GM18505 (cell line): ENCODE measurements around the gene TMEM178A.

Source experiments
- ATAC-seq: cut with Tn5 transposase; IDR thresholded peaks from one replicate; pipeline ENCODE4 v1.9.1; 2021; ENCODE audit not compliant: unreplicated experiment
- POLR2A ChIP-seq: IDR thresholded peaks from 4 replicates; pipeline ENCODE4 v1.6.1; 2011; ENCODE audit warnings: borderline replicate concordance; ENCODE audit not compliant: insufficient read depth, insufficient read length; ENCODE audit errors: extremely low read depth

The TMEM178A gene

GRCh38 chr2:39696101-39696553 is 30.4 kb downstream of the TMEM178A start:
- TF ChIP-seq POLR2A, result no peak
- ATAC-seq, result no peak

- no peak for ATAC-seq
- TF ChIP-seq POLR2A, result no peak
Measured at GRCh38 chr2:39696838-39697237, 31.1 kb downstream of the TMEM178A start.

GRCh38 chr2:39697454-39697853 is 31.7 kb downstream of the TMEM178A start:
- ATAC-seq, result no peak

GRCh38 chr2:39701137-39701536 is 35.4 kb downstream of the TMEM178A start:
- no peak for ATAC-seq
- TF ChIP-seq POLR2A, result no peak

More at GRCh38 chr2:39697454-39697853, 31.7 kb downstream of the TMEM178A start:
- no peak for TF ChIP-seq POLR2A

- no peak for TF ChIP-seq POLR2A
- ATAC-seq, result no peak
Measured at GRCh38 chr2:39703181-39703872, 37.6 kb downstream of the TMEM178A start.

- ATAC-seq, result no peak
Measured at GRCh38 chr2:39704540-39704939, 38.8 kb downstream of the TMEM178A start.

GRCh38 chr2:39705638-39706037 is 39.9 kb downstream of the TMEM178A start:
- no peak for ATAC-seq
- no peak for TF ChIP-seq POLR2A

More at GRCh38 chr2:39704540-39704939, 38.8 kb downstream of the TMEM178A start:
- no peak for TF ChIP-seq POLR2A

GRCh38 chr2:39706312-39706711 is 40.6 kb downstream of the TMEM178A start:
- no peak for TF ChIP-seq POLR2A
- ATAC-seq, result no peak

GRCh38 chr2:39706945-39707344 is 41.2 kb downstream of the TMEM178A start:
- no peak for ATAC-seq
- no peak for TF ChIP-seq POLR2A

GRCh38 chr2:39708003-39708402 is 42.3 kb downstream of the TMEM178A start:
- ATAC-seq, result no peak
- TF ChIP-seq POLR2A, result no peak

- TF ChIP-seq POLR2A, result no peak
- ATAC-seq, result no peak
Measured at GRCh38 chr2:39710807-39711206, 45.1 kb downstream of the TMEM178A start.

GRCh38 chr2:39712953-39713352 is 47.2 kb downstream of the TMEM178A start:
- TF ChIP-seq POLR2A, result no peak
- ATAC-seq, result no peak

GRCh38 chr2:39715095-39715494 is 49.4 kb downstream of the TMEM178A start:
- no peak for ATAC-seq
- TF ChIP-seq POLR2A, result no peak

GRCh38 chr2:39715822-39716221 is 50.1 kb downstream of the TMEM178A start:
- no peak for ATAC-seq
- no peak for TF ChIP-seq POLR2A
